Fibroblast of pulmonary artery (primary cell): ENCODE measurements around the gene CCDC57.

Source experiments
- DNase-seq: peaks from one replicate; pipeline ENCODE4 v3.0.0-alpha.2; 2010; ENCODE audit warnings: low read depth
- H3K4me3 ChIP-seq: replicated peaks from 2 replicates; pipeline ENCODE4 v1.5.1; 2011; ENCODE audit warnings: low read depth, mild to moderate bottlenecking, control low read depth, low read length, moderate library complexity
- CTCF ChIP-seq: IDR thresholded peaks from 2 replicates; pipeline ENCODE4 v1.5.1; 2011; ENCODE audit warnings: mild to moderate bottlenecking, control low read depth, low read length, inconsistent platforms; ENCODE audit errors: missing control alignments

Gene CCDC57

GRCh38 chr17:82085931-82086764 is 126.5 kb downstream of the CCDC57 start:
- no peak for TF ChIP-seq CTCF
- H3K4me3 ChIP-seq, result no peak overlapping the region
- DNase-seq, result no peak

DNA sequence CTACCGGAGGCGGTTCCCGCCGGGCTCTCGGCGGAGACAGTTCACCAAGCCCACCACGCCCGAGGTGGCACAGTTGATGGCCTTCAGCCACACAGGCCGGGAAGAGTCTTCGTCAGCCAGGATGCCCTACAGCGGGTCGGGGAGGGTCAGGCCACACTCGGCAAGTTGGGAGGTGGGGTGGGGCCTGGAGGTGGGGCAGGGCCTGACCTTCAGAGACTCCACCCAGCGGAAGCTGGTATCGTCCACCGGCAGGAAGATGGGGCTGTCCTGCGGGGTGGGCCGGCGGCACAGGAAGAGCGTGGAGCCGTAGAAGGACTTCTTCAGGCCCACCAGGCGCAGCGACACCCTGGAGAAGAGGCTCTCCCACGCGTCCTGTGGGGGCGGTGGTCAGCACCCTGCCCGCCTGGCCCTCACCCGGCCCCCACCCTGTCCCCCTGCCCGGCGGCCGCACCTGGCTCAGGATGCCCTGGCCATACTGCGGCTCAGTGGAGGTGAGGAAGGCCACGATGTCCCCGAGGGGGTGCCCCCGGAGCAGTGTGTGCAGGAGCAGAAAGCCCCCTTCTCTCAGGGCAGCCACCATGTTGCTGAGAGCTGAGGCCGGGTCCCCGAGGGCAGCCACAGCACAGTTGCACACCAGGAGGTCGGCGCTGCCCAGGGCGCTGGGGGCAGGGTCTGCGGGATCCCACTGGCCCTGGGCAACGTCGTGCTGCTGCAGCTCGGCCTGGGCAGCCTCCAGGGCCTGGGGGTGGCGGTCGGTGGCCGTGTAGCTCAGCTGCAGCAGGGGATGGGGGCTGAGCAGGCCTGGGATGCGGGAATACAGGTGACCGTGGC is 127.4 kb downstream of the CCDC57 start:
- no peak overlapping the region for H3K4me3 ChIP-seq
- no peak for DNase-seq
- no peak for TF ChIP-seq CTCF

DNA sequence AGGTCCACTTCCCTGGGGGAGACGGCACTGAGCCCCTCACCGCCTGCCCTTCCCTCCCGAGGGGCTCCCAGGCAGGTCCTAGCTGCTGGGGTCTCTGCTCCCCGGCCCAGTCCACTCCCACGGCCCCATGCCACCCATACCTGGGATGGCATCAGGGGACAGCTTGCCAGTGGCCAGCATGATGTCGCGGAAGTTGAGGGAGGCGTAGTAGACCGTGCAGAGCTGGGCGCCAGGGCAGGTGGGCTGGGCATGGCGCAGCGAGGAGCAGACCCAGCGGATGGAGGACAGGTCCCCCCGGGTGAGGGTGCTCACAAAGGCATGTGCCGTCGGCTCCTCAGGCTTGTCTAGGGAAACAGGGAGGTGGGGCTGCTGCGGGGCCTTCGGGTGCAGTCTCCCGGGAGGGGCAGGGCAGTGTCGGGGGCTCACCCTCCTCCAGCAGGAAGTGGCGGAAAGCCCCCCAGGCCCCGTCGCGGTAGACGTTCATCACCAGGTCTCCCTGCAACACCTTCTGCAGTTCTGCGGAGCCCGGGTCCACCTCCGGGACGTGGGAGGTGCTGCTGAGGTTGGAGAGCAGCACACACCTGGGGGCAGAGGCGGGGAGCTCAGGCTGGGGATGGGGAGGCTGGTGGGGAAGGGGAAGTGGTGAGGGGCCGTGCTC is 128.1 kb downstream of the CCDC57 start:
- no peak for TF ChIP-seq CTCF
- DNase-seq, result no peak

GRCh38 chr17:82083533-82084359 is 128.9 kb downstream of the CCDC57 start:
- H3K4me3 ChIP-seq, result no peak overlapping the region
- no peak for DNase-seq
- no peak for TF ChIP-seq CTCF

More for the DNA sequence above, 128.1 kb downstream of the CCDC57 start:
- H3K4me3 ChIP-seq, result no peak overlapping the region

DNA sequence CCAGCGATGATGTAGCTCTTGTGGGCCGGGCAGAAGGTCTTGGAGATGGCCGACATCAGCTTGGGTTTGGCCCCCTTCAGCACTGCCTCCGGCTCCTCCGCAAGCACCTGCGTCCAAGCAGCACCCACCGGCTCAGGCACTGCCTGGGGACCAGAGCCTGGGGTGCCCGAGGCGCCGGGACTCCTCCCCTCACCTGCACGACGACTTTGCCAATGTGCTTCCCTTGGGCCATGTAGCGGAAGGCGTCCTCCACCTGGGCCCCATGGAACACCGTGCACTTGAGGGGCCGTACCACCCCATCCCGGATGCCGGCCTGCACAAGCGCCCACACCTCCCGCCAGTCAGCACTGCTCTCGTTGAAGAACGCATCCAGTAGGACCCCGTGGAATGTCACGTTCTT is 129.6 kb downstream of the CCDC57 start:
- no peak for TF ChIP-seq CTCF
- DNase-seq, result no peak
- no peak overlapping the region for H3K4me3 ChIP-seq

GRCh38 chr17:82082456-82082855 is 130.2 kb downstream of the CCDC57 start:
- H3K4me3 ChIP-seq, result no peak overlapping the region
- no peak for DNase-seq
- no peak for TF ChIP-seq CTCF
